ENCODE data around the gene ADAMTS19. TPM values are rescaled to one million over a fixed set of nuclear protein-coding genes. Genes with fewer than 3 reads are reported as not detected.
"Not testable (repeated sequence)": the region's sequence is repeated elsewhere in the genome, so short reads cannot be mapped to it uniquely, and the experiment has no call there.

Gene ADAMTS19
- total RNA-seq, 4 donors from 2014 or later, result 0.67 to 3.3 (median 1.3) TPM

DNA sequence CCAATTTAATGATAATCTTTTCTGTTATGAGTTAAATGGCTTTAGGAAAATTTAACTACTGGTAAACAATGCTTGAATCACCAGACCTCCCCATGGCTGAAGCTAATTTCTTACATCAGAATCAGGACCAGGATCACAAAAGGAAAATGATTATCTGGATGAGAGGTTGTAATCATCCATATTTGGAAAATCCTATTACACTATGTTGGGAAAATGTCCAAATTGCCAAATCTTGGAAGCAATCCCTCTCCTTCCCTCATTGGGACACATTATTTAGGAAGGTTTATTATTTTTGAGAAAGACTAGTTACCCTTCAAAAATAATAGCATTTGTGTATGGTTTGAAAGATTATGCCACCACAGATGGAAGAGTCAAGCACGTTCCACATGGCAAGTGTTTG, 157.1 kb downstream of the ADAMTS19 start:
- Histone ChIP-seq H3K27ac (no peak overlapping the region), H3K27me3 (no peaks in the 10 kb centered on the region), H3K4me3 (no peak overlapping the region), H3K36me3 (no peaks in the 10 kb centered on the region), H3K4me1 (no peaks in the 10 kb centered on the region), H3K9me3 (no peaks in the 10 kb centered on the region)
- TF ChIP-seq CTCF (IDR thresholded peaks at IDR 0.05) (no peak), POLR2A (IDR thresholded peaks at IDR 0.05) (no peak)
- no peak for DNase-seq

GRCh38 chr5:129619782-129620181, 159.7 kb downstream of the ADAMTS19 start:
- Histone ChIP-seq H3K36me3 (no peaks in the 10 kb centered on the region), H3K27me3 (no peaks in the 10 kb centered on the region), H3K27ac (no peak overlapping the region), H3K4me3 (no peak overlapping the region), H3K4me1 (no peaks in the 10 kb centered on the region), H3K9me3 (no peaks in the 10 kb centered on the region)
- DNase-seq, result no peak
- no peak for TF ChIP-seq CTCF (IDR thresholded peaks at IDR 0.05)
- TF ChIP-seq POLR2A (IDR thresholded peaks at IDR 0.05), result no peak

- TF ChIP-seq POLR2A (IDR thresholded peaks at IDR 0.05), result no peak
- no peak for TF ChIP-seq CTCF (IDR thresholded peaks at IDR 0.05)
- Histone ChIP-seq H3K4me1 (no peaks in the 10 kb centered on the region), H3K4me3 (no peak overlapping the region), H3K36me3 (no peaks in the 10 kb centered on the region), H3K27ac (no peak overlapping the region), H3K27me3 (no peaks in the 10 kb centered on the region), H3K9me3 (no peaks in the 10 kb centered on the region)
- DNase-seq, result no peak
Observed at GRCh38 chr5:129622531-129622930, 162.4 kb downstream of the ADAMTS19 start.

GRCh38 chr5:129629575-129629974, 169.5 kb downstream of the ADAMTS19 start:
- Histone ChIP-seq H3K36me3 (no peaks in the 10 kb centered on the region), H3K27ac (no peak overlapping the region), H3K4me3 (no peak overlapping the region), H3K9me3 (no peaks in the 10 kb centered on the region), H3K4me1 (no peaks in the 10 kb centered on the region), H3K27me3 (no peaks in the 10 kb centered on the region)
- TF ChIP-seq POLR2A (IDR thresholded peaks at IDR 0.05) (no peak), CTCF (IDR thresholded peaks at IDR 0.05) (no peak)
- no peak for DNase-seq

- Histone ChIP-seq H3K9me3 (no peaks in the 10 kb centered on the region), H3K4me1 (no peaks in the 10 kb centered on the region), H3K27me3 (no peaks in the 10 kb centered on the region), H3K36me3 (no peaks in the 10 kb centered on the region), H3K4me3 (no peak overlapping the region), H3K27ac (no peak overlapping the region)
- no peak for DNase-seq
- TF ChIP-seq POLR2A (IDR thresholded peaks at IDR 0.05) (no peak), CTCF (IDR thresholded peaks at IDR 0.05) (no peak)
Observed at GRCh38 chr5:129630101-129630500, 170.0 kb downstream of the ADAMTS19 start.

DNA sequence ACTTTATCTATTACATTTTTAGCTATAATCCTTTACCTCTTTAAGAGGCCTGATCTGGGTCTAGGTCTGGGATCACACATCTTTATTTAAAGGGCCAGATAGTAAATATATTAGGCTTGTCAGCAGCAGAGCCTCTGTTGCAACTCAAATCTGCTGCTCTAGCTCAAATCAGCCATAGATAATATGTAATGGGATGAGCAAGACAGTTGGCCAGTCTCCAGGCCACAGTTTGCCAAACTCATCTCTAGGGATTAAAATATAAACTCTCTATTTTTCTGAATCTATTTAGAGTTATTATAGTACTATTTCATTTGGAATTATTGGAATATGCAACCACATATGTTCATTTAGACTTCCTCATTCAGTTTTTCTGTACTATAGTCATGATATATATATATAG, 171.9 kb downstream of the ADAMTS19 start:
- Histone ChIP-seq H3K27ac (no peak overlapping the region), H3K4me1 (no peaks in the 10 kb centered on the region), H3K4me3 (no peak overlapping the region), H3K27me3 (no peaks in the 10 kb centered on the region), H3K9me3 (no peaks in the 10 kb centered on the region), H3K36me3 (no peaks in the 10 kb centered on the region)
- TF ChIP-seq POLR2A (IDR thresholded peaks at IDR 0.05), result no peak
- no peak for TF ChIP-seq CTCF (IDR thresholded peaks at IDR 0.05)
- DNase-seq, result no peak

DNA sequence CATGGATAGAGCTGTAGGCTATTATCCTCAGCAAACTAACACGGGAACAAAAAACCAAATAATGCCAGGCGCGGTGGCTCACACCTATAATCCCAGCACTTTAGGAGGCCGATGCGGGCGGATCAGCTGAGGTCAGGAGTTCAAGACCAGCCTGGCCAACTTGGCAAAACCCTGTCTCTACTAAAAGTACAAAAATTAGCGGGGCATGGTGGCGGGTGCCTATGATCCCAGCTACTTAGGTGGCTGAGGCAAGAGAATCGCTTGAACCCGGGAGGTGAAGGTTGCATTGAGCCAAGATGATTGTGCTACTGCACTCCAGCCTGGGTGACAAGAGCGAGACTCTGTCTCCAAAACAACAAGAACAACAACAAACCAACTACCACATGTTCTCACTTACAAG, 177.4 kb downstream of the ADAMTS19 start:
- H3K27ac ChIP-seq, H3K36me3 ChIP-seq, H3K4me1 ChIP-seq, H3K27me3 ChIP-seq, H3K4me3 ChIP-seq, DNase-seq, H3K9me3 ChIP-seq: not testable (repeated sequence)

Measured in Peyer's patch (tissue), 4 donors.